A549 (cell line): Measurements from ENCODE around the gene LRRC45. TPM values are rescaled to one million over a fixed set of nuclear protein-coding genes. Genes with fewer than 3 reads are reported as not detected.

Experiments used
- ATAC-seq, 2 experiments: fragments of 200-7000 bp in 1 of 2; fragments of >200 bp in 1 of 2; cut with Nextera tagmentation in 1 of 2; cut with Tn5 transposase in 1 of 2; 3 replicates each; pipeline versions ENCODE4 v1.8.0 to v1.9.1; 2018 to 2020; ENCODE audit warnings: mild to moderate bottlenecking in 1 of 2, moderate library complexity in 1 of 2
- CTCF ChIA-PET: fragments of 300-600 bp; sonication (Branson Sonifier 250); formaldehyde crosslinking; extraction: SDS; loops from one replicate; lab custom pipeline; 2021; ENCODE audit warnings: antibody characterized with exemption, inconsistent platforms; lab: Yijun Ruan, JAX
- POLR2A ChIA-PET: fragments of 350-600 bp; formaldehyde crosslinking; extraction: SDS; loops from one replicate; lab custom pipeline; 2021; ENCODE audit warnings: antibody characterized with exemption, inconsistent platforms; lab: Yijun Ruan, JAX
- DNase-seq, 2 experiments: peaks; one replicate each; pipeline versions ENCODE4 v3.0.0 to v3.0.0-alpha.2; 2011 to 2016; ENCODE audit warnings: low read depth in 1 of 2, low spot score in 1 of 2
- FAIRE-seq: peaks from 2 replicates; lab custom pipeline; 2011; peaks lifted over from hg19 to GRCh38; lab: Jason Lieb, UNC
- H3K27ac ChIP-seq, 2 experiments: fragments of >200 bp; sonication (Bioruptor Twin); formaldehyde crosslinking; 3 replicates each; pipeline ENCODE4 v1.5.1; 2016 to 2017
- H3K4me1 ChIP-seq: fragments of >200 bp; sonication (Bioruptor Twin); formaldehyde crosslinking; 3 replicates; pipeline ENCODE4 v1.6.1; 2016
- H3K4me2 ChIP-seq: fragments of >200 bp; sonication (Bioruptor Twin); formaldehyde crosslinking; 3 replicates; pipeline ENCODE4 v1.6.1; 2016
- H3K4me3 ChIP-seq: fragments of >200 bp; sonication (Bioruptor Twin); formaldehyde crosslinking; 3 replicates; pipeline ENCODE4 v1.5.1; 2016
- H3K9me3 ChIP-seq: fragments of >200 bp; sonication (Bioruptor Twin); formaldehyde crosslinking; 3 replicates; pipeline ENCODE4 v1.6.1; 2016
- BHLHE40 ChIP-seq: IDR thresholded peaks from 2 replicates; pipeline ENCODE4 v1.6.1; 2012; ENCODE audit warnings: low read depth, low read length, inconsistent platforms
- CEBPB ChIP-seq, 2 experiments: fragments of >200 bp in 1 of 2; sonication (Bioruptor Twin) in 1 of 2; formaldehyde crosslinking in 1 of 2; IDR thresholded peaks; 2 replicates each; pipeline ENCODE4 v1.6.1; 2012 to 2016
- FOXS1 ChIP-seq: fragments of 250-450 bp; sonication (Bioruptor Pico); IDR thresholded peaks from 2 replicates; pipeline ENCODE4 v1.5.0; 2020; ENCODE audit warnings: mild to moderate bottlenecking, moderate library complexity
- HDAC2 ChIP-seq: fragments of 200-600 bp; sonication (generic); IDR thresholded peaks from 2 replicates; pipeline ENCODE4 v1.6.1; 2016
- HOXA7 ChIP-seq: fragments of 250-450 bp; sonication (Bioruptor Pico); IDR thresholded peaks from 2 replicates; pipeline ENCODE4 v1.5.0; 2020; ENCODE audit warnings: mild to moderate bottlenecking, moderate library complexity
- HOXB5 ChIP-seq: fragments of 250-450 bp; sonication (Bioruptor Pico); IDR thresholded peaks from 2 replicates; pipeline ENCODE4 v1.5.0; 2020; ENCODE audit warnings: mild to moderate bottlenecking, moderate library complexity
- JUN ChIP-seq, 2 experiments: fragments of >200 bp; sonication (Bioruptor Twin); formaldehyde crosslinking; IDR thresholded peaks; 2 replicates in 1 of 2; 3 replicates in 1 of 2; pipeline ENCODE4 v1.6.1; 2016 to 2017
- KDM1A ChIP-seq: fragments of 200-600 bp; sonication (generic); IDR thresholded peaks from 2 replicates; pipeline ENCODE4 v1.6.1; 2016; ENCODE audit warnings: low read depth, mild to moderate bottlenecking
- KDM5A ChIP-seq: fragments of 200-600 bp; sonication (generic); IDR thresholded peaks from 2 replicates; pipeline ENCODE4 v1.6.1; 2016; ENCODE audit warnings: antibody characterized with exemption, mild to moderate bottlenecking
- MAFK ChIP-seq: fragments of 450-650 bp; IDR thresholded peaks from 2 replicates; pipeline ENCODE4 v1.6.1; 2014; ENCODE audit not compliant: partially characterized antibody
- MAZ ChIP-seq: fragments of 150-350 bp; IDR thresholded peaks from 2 replicates; pipeline ENCODE4 v1.6.1; 2014; ENCODE audit warnings: antibody characterized with exemption, low read depth, low read length, borderline replicate concordance
- NPAS2 ChIP-seq: fragments of 250-450 bp; sonication (Bioruptor Pico); IDR thresholded peaks from 2 replicates; pipeline ENCODE4 v1.8.0; 2022; ENCODE audit warnings: mild to moderate bottlenecking, moderate library complexity, borderline replicate concordance
- NR3C1 ChIP-seq: fragments of >200 bp; sonication (Bioruptor Twin); formaldehyde crosslinking; IDR thresholded peaks from 3 replicates; pipeline ENCODE4 v1.6.1; 2017
- PHF8 ChIP-seq: fragments of 200-600 bp; sonication (generic); IDR thresholded peaks from 2 replicates; pipeline ENCODE4 v1.6.1; 2016; ENCODE audit warnings: low read depth, mild to moderate bottlenecking, antibody characterized with exemption, moderate library complexity, borderline replicate concordance
- RAD21 ChIP-seq, 2 experiments: fragments of >200 bp in 1 of 2; sonication (Bioruptor Twin) in 1 of 2; formaldehyde crosslinking in 1 of 2; IDR thresholded peaks in 1 of 2; conservative IDR thresholded peaks in 1 of 2; 2 replicates in 1 of 2; 3 replicates in 1 of 2; pipeline ENCODE4 v1.6.1; 2012 to 2018; ENCODE audit warnings: inconsistent platforms in 1 of 2
- RARB ChIP-seq: fragments of 250-450 bp; sonication (Bioruptor Pico); IDR thresholded peaks from 2 replicates; pipeline ENCODE4 v1.8.0; 2021; ENCODE audit warnings: mild to moderate bottlenecking, moderate library complexity
- ZNF302 ChIP-seq: fragments of 250-450 bp; sonication (Bioruptor Pico); IDR thresholded peaks from 2 replicates; pipeline ENCODE4 v1.9.0; 2021; ENCODE audit warnings: inconsistent platforms, mild to moderate bottlenecking, moderate library complexity
- ZSCAN20 ChIP-seq: fragments of 250-450 bp; sonication (Bioruptor Pico); IDR thresholded peaks from 2 replicates; pipeline ENCODE4 v1.8.0; 2022; ENCODE audit warnings: mild to moderate bottlenecking, moderate library complexity
- WGBS: methylation state at CpG from one replicate; pipeline ENCODE4 v1.1.6; 2017; ENCODE audit errors: missing lambda C conversion rate; 5-methylcytosine and 5-hydroxymethylcytosine counted together
- polyA plus RNA-seq, 4 experiments: library from polyadenylated mRNA; depleted of rRNA in 3 of 4; stranded (reverse); fragments of >200 nt; fragmentation: RNase III in 1 of 4; extraction: RNeasy Plus Mini Kit Qiagen cat#74134 plus additional on column Dnase treatment in 1 of 4; gene quantifications; 2 replicates in 3 of 4; 3 replicates in 1 of 4; pipeline ENCODE4 v1.2.3, GENCODE V29; 2011 to 2017
- TF ChIP-seq, protein P1 (sequence below): fragments of 150-350 bp; IDR thresholded peaks from 2 replicates; pipeline ENCODE4 v1.6.1; 2014; ENCODE audit warnings: low read depth, mild to moderate bottlenecking, low read length
- TF ChIP-seq, protein P2 (sequence below): fragments of 250-450 bp; sonication (Bioruptor Pico); IDR thresholded peaks from 2 replicates; pipeline ENCODE4 v1.5.0; 2021; ENCODE audit warnings: mild to moderate bottlenecking, moderate library complexity, borderline replicate concordance
- TF ChIP-seq, protein P3 (sequence below): fragments of >200 bp; sonication (Bioruptor Twin); formaldehyde crosslinking; IDR thresholded peaks from 3 replicates; pipeline ENCODE4 v1.5.1; 2016
- TF ChIP-seq, protein P4 (sequence below): IDR thresholded peaks from 2 replicates; pipeline ENCODE4 v1.6.1; 2012; ENCODE audit warnings: low read depth, borderline replicate concordance
- TF ChIP-seq, protein P5 (sequence below): fragments of 450-650 bp; IDR thresholded peaks from 2 replicates; pipeline ENCODE4 v1.6.1; 2014; ENCODE audit warnings: antibody characterized with exemption
- TF ChIP-seq, protein P6 (sequence below): fragments of 250-450 bp; sonication (Bioruptor Pico); IDR thresholded peaks from 2 replicates; pipeline ENCODE4 v1.5.0; 2020; ENCODE audit warnings: low read depth, mild to moderate bottlenecking, moderate library complexity

The LRRC45 gene
- polyA plus RNA-seq, 2 of the 4 experiments (the other 2 are of a cell fraction): 6.4 to 24.5 TPM

DNA sequence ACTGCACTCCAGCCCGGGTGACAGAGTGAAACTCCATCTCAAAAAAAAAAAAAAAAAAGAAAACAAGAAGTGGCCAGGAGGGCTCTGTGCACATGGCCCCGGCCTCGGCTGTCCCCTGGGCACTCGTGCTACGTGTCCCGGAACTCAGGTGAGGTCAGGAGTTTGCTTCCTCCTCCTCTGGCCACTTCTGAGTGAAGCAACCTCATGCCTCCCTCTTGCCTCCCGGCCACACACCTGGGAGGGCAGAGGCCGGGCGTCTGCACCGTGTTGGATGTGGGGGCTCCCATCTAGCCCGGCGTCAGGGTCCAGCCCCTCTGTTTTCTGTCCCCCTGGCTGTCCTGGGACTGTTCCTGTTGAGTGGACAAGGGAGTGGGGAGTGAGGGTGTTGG, 23.5 kb upstream of the LRRC45 start:
- Histone ChIP-seq H3K4me3 (no peak overlapping the region), H3K27ac (peak overlapping the region in 1 of 2 experiments; percentile 93; a peak in 1 of 6 replicates)
- 94% methylated on average over 12 of the region's 12 CpGs for WGBS
- no peak for ATAC-seq
- FAIRE-seq: no peak
- no peak for DNase-seq
- POLR2A ChIA-PET: no interaction called here
- TF ChIP-seq HOXA7 (no peak), KDM1A (no peak), HOXB5 (CRISPR knock-in tag) (no peak), MAZ (no peak), BHLHE40 (no peak), PHF8 (no peak), HDAC2 (no peak), JUN (IDR thresholded peaks at IDR 0.05) (no peak), CEBPB (IDR thresholded peaks at IDR 0.05) (no peak)
- TF ChIP-seq, protein P1, sequence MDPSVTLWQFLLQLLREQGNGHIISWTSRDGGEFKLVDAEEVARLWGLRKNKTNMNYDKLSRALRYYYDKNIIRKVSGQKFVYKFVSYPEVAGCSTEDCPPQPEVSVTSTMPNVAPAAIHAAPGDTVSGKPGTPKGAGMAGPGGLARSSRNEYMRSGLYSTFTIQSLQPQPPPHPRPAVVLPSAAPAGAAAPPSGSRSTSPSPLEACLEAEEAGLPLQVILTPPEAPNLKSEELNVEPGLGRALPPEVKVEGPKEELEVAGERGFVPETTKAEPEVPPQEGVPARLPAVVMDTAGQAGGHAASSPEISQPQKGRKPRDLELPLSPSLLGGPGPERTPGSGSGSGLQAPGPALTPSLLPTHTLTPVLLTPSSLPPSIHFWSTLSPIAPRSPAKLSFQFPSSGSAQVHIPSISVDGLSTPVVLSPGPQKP: no peak
- TF ChIP-seq, protein P2, sequence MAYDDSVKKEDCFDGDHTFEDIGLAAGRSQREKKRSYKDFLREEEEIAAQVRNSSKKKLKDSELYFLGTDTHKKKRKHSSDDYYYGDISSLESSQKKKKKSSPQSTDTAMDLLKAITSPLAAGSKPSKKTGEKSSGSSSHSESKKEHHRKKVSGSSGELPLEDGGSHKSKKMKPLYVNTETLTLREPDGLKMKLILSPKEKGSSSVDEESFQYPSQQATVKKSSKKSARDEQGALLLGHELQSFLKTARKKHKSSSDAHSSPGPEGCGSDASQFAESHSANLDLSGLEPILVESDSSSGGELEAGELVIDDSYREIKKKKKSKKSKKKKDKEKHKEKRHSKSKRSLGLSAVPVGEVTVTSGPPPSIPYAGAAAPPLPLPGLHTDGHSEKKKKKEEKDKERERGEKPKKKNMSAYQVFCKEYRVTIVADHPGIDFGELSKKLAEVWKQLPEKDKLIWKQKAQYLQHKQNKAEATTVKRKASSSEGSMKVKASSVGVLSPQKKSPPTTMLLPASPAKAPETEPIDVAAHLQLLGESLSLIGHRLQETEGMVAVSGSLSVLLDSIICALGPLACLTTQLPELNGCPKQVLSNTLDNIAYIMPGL (CRISPR knock-in tag): no peak
- TF ChIP-seq, protein P3, sequence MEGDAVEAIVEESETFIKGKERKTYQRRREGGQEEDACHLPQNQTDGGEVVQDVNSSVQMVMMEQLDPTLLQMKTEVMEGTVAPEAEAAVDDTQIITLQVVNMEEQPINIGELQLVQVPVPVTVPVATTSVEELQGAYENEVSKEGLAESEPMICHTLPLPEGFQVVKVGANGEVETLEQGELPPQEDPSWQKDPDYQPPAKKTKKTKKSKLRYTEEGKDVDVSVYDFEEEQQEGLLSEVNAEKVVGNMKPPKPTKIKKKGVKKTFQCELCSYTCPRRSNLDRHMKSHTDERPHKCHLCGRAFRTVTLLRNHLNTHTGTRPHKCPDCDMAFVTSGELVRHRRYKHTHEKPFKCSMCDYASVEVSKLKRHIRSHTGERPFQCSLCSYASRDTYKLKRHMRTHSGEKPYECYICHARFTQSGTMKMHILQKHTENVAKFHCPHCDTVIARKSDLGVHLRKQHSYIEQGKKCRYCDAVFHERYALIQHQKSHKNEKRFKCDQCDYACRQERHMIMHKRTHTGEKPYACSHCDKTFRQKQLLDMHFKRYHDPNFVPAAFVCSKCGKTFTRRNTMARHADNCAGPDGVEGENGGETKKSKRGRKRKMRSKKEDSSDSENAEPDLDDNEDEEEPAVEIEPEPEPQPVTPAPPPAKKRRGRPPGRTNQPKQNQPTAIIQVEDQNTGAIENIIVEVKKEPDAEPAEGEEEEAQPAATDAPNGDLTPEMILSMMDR: no peak
- TF ChIP-seq, all 56 proteins: peak for 0
- CTCF ChIA-PET: interaction anchor here (1.0 to 1.4 kb wide), 5 partner anchors 10 to 267 kb away, joined by 3 to 6 read pairs (median 5); partner anchors contain the start of gene DCXR
- no peaks in the 10 kb centered on the region for H3K9me3 ChIP-seq
- H3K4me1 ChIP-seq: peaks cover 40% of the 10 kb centered on the region
- no peak overlapping the region for H3K4me2 ChIP-seq

DNA sequence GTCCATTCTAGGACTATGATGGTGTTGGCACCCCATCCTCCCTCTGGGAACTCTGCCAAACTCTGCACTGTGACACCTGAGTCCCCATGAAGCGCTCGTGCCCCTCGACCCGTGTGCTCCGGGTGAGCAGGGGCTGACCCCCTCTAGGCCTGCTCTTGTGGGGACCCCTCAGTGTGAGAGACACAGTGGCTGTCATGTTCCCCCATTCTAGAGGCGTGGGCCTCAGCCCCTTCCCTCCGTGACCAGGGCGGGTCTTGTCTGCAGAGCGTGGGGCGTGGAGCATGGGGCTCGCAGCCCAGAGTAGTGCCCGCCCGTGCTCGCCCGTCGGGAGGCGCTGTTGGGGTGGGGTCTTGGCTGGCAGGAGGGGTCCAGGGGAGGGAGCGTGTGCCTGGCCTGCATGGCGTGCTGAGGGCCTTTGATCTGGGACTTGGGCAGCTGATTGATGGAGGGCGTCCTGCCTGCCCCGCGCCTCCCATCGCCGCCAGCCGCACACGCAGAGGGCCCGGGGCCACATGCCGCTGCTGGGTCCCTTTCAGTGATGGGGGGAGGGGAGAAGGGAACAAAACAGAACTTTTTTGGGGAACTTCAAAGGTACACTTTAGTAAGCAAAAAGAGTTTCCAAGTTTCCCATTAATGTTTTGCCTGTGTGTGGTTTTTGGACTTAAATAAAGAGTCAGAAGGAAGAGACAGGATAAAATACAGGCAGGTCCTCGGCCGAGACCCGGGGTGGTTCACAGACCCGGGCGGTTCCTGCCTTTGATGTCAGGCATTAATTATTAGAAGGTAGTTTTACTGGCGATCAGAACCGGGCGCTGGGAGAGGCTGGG, 22.9 kb upstream of the LRRC45 start:
- Histone ChIP-seq H3K27ac (peak overlapping the region in 1 of 2 experiments; percentile 93; a peak in 3 of 6 replicates), H3K4me3 (no peak overlapping the region), H3K4me1 (peaks cover 46% of the 10 kb centered on the region)
- POLR2A ChIA-PET: no interaction called here
- WGBS: 89% methylated on average over 27 of the region's 36 CpGs
- TF ChIP-seq, protein P4, sequence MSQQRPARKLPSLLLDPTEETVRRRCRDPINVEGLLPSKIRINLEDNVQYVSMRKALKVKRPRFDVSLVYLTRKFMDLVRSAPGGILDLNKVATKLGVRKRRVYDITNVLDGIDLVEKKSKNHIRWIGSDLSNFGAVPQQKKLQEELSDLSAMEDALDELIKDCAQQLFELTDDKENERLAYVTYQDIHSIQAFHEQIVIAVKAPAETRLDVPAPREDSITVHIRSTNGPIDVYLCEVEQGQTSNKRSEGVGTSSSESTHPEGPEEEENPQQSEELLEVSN: no peak
- no peak for TF ChIP-seq KDM5A
- TF ChIP-seq HDAC2: no peak
- TF ChIP-seq, protein P5, sequence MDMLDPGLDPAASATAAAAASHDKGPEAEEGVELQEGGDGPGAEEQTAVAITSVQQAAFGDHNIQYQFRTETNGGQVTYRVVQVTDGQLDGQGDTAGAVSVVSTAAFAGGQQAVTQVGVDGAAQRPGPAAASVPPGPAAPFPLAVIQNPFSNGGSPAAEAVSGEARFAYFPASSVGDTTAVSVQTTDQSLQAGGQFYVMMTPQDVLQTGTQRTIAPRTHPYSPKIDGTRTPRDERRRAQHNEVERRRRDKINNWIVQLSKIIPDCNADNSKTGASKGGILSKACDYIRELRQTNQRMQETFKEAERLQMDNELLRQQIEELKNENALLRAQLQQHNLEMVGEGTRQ: no peak
- TF ChIP-seq, protein P2 (CRISPR knock-in tag): no peak
- TF ChIP-seq MAFK: no peak
- TF ChIP-seq, protein P6, sequence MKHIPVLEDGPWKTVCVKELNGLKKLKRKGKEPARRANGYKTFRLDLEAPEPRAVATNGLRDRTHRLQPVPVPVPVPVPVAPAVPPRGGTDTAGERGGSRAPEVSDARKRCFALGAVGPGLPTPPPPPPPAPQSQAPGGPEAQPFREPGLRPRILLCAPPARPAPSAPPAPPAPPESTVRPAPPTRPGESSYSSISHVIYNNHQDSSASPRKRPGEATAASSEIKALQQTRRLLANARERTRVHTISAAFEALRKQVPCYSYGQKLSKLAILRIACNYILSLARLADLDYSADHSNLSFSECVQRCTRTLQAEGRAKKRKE (CRISPR knock-in tag): no peak
- TF ChIP-seq RARB: no peak
- no peak for TF ChIP-seq KDM1A
- no peak for TF ChIP-seq FOXS1
- no peak for TF ChIP-seq BHLHE40
- TF ChIP-seq ZNF302 (CRISPR knock-in tag): no peak
- TF ChIP-seq RAD21 (conservative IDR thresholded peaks at IDR 0.05 in 1 of 2, IDR thresholded peaks at IDR 0.05 in 1 of 2): no peak
- no peak for TF ChIP-seq NPAS2 (CRISPR knock-in tag)
- TF ChIP-seq NR3C1: no peak
- TF ChIP-seq ZSCAN20: no peak
- TF ChIP-seq, all 56 proteins: peak for 0
- DNase-seq: no peak
- no peak for FAIRE-seq
- Histone ChIP-seq H3K9me3 (no peaks in the 10 kb centered on the region), H3K4me2 (no peak overlapping the region)
- no peak for ATAC-seq
- CTCF ChIA-PET: interaction anchor here (1.3 to 13.6 kb wide), 2 partner anchors 9 to 20 kb away, joined by 3 to 198 read pairs; partner anchors contain the start of genes CENPX and LRRC45
